B cell (primary cell): Measurements from ENCODE around the gene PCDHGA11. TPM values are rescaled to one million over a fixed set of nuclear protein-coding genes. Genes with fewer than 3 reads are reported as not detected.

Experiments
- ATAC-seq: fragments of 200-7000 bp; cut with Tn5 transposase; one replicate; pipeline ENCODE4 v1.10.0; 2021; ENCODE audit warnings: low read depth, mild to moderate bottlenecking, moderate number of reproducible peaks, moderate library complexity
- CTCF ChIA-PET: fragments of 350-600 bp; sonication (Branson Sonifier 250); formaldehyde crosslinking; loops from one replicate; lab custom pipeline; 2021; ENCODE audit warnings: antibody characterized with exemption, inconsistent platforms; lab: Charles Lee
- POLR2A ChIA-PET: fragments of 350-600 bp; sonication (Branson Sonifier 250); formaldehyde crosslinking; loops from one replicate; lab custom pipeline; 2021; ENCODE audit warnings: antibody characterized with exemption; lab: Charles Lee
- DNase-seq: peaks from one replicate; pipeline ENCODE4 v3.0.0; 2013
- H2AFZ ChIP-seq: 2 replicates; pipeline ENCODE4 v1.6.1; 2012; ENCODE audit warnings: mild to moderate bottlenecking, low read depth, low read length; ENCODE audit not compliant: insufficient read depth, poor library complexity, severe bottlenecking
- H3K27ac ChIP-seq, 2 donors: 1 replicate in 1 of 2; 2 replicates in 1 of 2; pipeline ENCODE4 v1.5.1; 2012 to 2013; ENCODE audit warnings: low read length in 2 of 2, mild to moderate bottlenecking in 2 of 2, moderate library complexity in 1 of 2
- H3K27me3 ChIP-seq, 4 experiments: fragments of 200-600 bp in 1 of 4; sonication (generic) in 1 of 4; replicated peaks in 1 of 4; 1 replicate in 2 of 4; 2 replicates in 2 of 4; pipeline versions ENCODE4 v1.6.1 to v1.7.0; 2013 to 2016; ENCODE audit warnings: low read length in 3 of 4, mild to moderate bottlenecking in 2 of 4, mixed read lengths in 1 of 4, moderate library complexity in 1 of 4; ENCODE audit not compliant: insufficient read depth in 4 of 4, control insufficient read depth in 3 of 4; ENCODE audit errors: control extremely low read depth in 1 of 4
- H3K36me3 ChIP-seq, 2 experiments: replicated peaks in 1 of 2; 1 replicate in 1 of 2; 2 replicates in 1 of 2; pipeline versions ENCODE4 v1.6.1 to v1.7.1; 2013; ENCODE audit warnings: low read length in 1 of 2; ENCODE audit not compliant: insufficient read depth in 2 of 2, control insufficient read depth in 1 of 2; ENCODE audit errors: control extremely low read depth in 1 of 2, extremely low read depth in 1 of 2
- H3K4me1 ChIP-seq, 2 donors: fragments of 200-600 bp in 1 of 2; sonication (generic) in 1 of 2; 1 replicate in 1 of 2; 2 replicates in 1 of 2; pipeline versions ENCODE4 v1.5.1 to v1.6.1; 2013 to 2017; ENCODE audit warnings: low read length in 2 of 2; ENCODE audit not compliant: control insufficient read depth in 2 of 2, insufficient read depth in 2 of 2
- H3K4me2 ChIP-seq: replicated peaks from 2 replicates; pipeline ENCODE3; 2012; ENCODE audit warnings: mild to moderate bottlenecking, low read depth, low read length; ENCODE audit not compliant: poor library complexity, severe bottlenecking
- H3K4me3 ChIP-seq, 5 experiments: fragments of 200-600 bp in 1 of 5; sonication (generic) in 1 of 5; 1 replicate in 3 of 5; 2 replicates in 2 of 5; pipeline versions ENCODE4 v1.5.1 to v1.7.0; 2011 to 2016; ENCODE audit warnings: low read length in 4 of 5, mild to moderate bottlenecking in 4 of 5, low read depth in 2 of 5, control low read depth in 1 of 5, moderate library complexity in 1 of 5; ENCODE audit not compliant: insufficient read depth in 1 of 5; ENCODE audit errors: control extremely low read depth in 1 of 5, extremely low read depth in 1 of 5
- H3K79me2 ChIP-seq: fragments of 200-600 bp; sonication (generic); one replicate; pipeline ENCODE4 v1.6.0; 2016; ENCODE audit warnings: low read length; ENCODE audit not compliant: control insufficient read depth, insufficient read depth
- H3K9ac ChIP-seq: fragments of 200-600 bp; sonication (generic); 2 replicates; pipeline ENCODE4 v1.6.1; 2017; ENCODE audit warnings: mild to moderate bottlenecking, low read length, moderate library complexity
- H3K9me3 ChIP-seq, 3 donors: one replicate each; pipeline versions ENCODE4 v1.6.1 to v1.7.1; 2013; ENCODE audit warnings: low read length in 2 of 3; ENCODE audit not compliant: control insufficient read depth in 2 of 3, insufficient read depth in 1 of 3; ENCODE audit errors: control extremely low read depth in 1 of 3
- H4K20me1 ChIP-seq: 2 replicates; pipeline ENCODE4 v1.6.0; 2012; ENCODE audit warnings: mild to moderate bottlenecking, low read length; ENCODE audit not compliant: insufficient read depth, control insufficient read depth, poor library complexity, severe bottlenecking
- H3K27ac Mint-ChIP-seq: one replicate; pipeline ENCODE4 v1.8.0; 2021; ENCODE audit warnings: mixed read lengths
- H3K27me3 Mint-ChIP-seq: one replicate; pipeline ENCODE4 v1.8.0; 2021; ENCODE audit warnings: mixed read lengths
- H3K4me1 Mint-ChIP-seq: one replicate; pipeline ENCODE4 v1.8.0; 2021; ENCODE audit warnings: mixed read lengths
- H3K4me3 Mint-ChIP-seq: one replicate; pipeline ENCODE4 v1.8.0; 2021; ENCODE audit warnings: mixed read lengths
- H3K9me3 Mint-ChIP-seq: one replicate; pipeline ENCODE4 v1.8.0; 2022; ENCODE audit warnings: mixed read lengths; ENCODE audit not compliant: insufficient read depth
- CTCF ChIP-seq: fragments of 200-600 bp; IDR thresholded peaks from one replicate; pipeline ENCODE4 v1.8.0; 2022; ENCODE audit warnings: antibody characterized with exemption, mild to moderate bottlenecking
- EZH2 ChIP-seq: IDR thresholded peaks from 2 replicates; pipeline ENCODE4 v1.6.1; 2012; ENCODE audit warnings: borderline replicate concordance, low read depth, mild to moderate bottlenecking, moderate library complexity, low read length; ENCODE audit not compliant: insufficient read depth, poor library complexity, severe bottlenecking
- WGBS: methylation state at CpG from one replicate; pipeline ENCODE4 v1.1.5; 2013; ENCODE audit warnings: missing lambda C conversion rate; ENCODE audit not compliant: insufficient coverage; 5-methylcytosine and 5-hydroxymethylcytosine counted together
- intact Hi-C: fragments of 100-400 bp; cut with micrococcal nuclease; formaldehyde crosslinking; loops from one replicate; pipeline ENCODE4 v1.10.0; 2022
- polyA plus RNA-seq: library from polyadenylated mRNA; depleted of rRNA; stranded (reverse); fragments of >200 nt; gene quantifications from 2 replicates; pipeline ENCODE4 v1.2.3, GENCODE V29; 2012
- total RNA-seq, 2 donors: library from RNA; stranded (reverse); fragments of 120-200 nt in 1 of 2; gene quantifications; 1 replicate in 1 of 2; 2 replicates in 1 of 2; pipeline versions ENCODE4 v1.2.3 to v1.2.4, GENCODE V29; 2013 to 2022

The PCDHGA11 gene
- total and polyA plus RNA-seq, 2 donors (not counting 1 experiment from before 2014, with no cell fraction given): 0.15 to 1.5 TPM

GRCh38 chr5:141409598-141410306 is 11.1 kb upstream of the PCDHGA11 start:
- no peak overlapping the region for H3K27ac Mint-ChIP-seq
- H3K27me3 Mint-ChIP-seq: peaks cover 63% of the 10 kb centered on the region
- H3K4me2 ChIP-seq: no peak overlapping the region
- H3K4me3 ChIP-seq: no peak overlapping the region
- DNase-seq: no peak
- H3K4me1 Mint-ChIP-seq: peaks cover 16% of the 10 kb centered on the region
- no peaks in the 10 kb centered on the region for H3K79me2 ChIP-seq
- H4K20me1 ChIP-seq: no peaks in the 10 kb centered on the region
- H3K9ac ChIP-seq: no peak overlapping the region
- 46% methylated on average over 64 of the region's 64 CpGs for WGBS
- intact Hi-C loops: loop anchor here (10.0 kb wide), 1 partner anchor 85 kb away; the partner anchor contains the start of gene TAF7
- H3K27me3 ChIP-seq: peaks cover 0 to 75% (median 55%) of the 10 kb centered on the region in 4 experiments
- no peaks in the 10 kb centered on the region for H3K36me3 ChIP-seq
- ChIA-PET CTCF (interaction anchor here (0.7 to 6.3 kb wide), 3 partner anchors 40 to 153 kb away, joined by 3 to 56 read pairs (median 3); partner anchors contain the start of gene PCDHGB3), POLR2A (interaction anchor here (0.7 kb wide), 1 partner anchor 469 kb away, joined by 5 read pairs; no protein-coding TSS in a partner anchor)
- H3K4me1 ChIP-seq: peaks cover 11 to 15% of the 10 kb centered on the region in 2 donors
- no peak overlapping the region for H2AFZ ChIP-seq
- H3K4me3 Mint-ChIP-seq: no peak overlapping the region
- TF ChIP-seq EZH2 (no peak), CTCF (no peak)
- H3K27ac ChIP-seq: no peak overlapping the region
- peaks cover 8% of the 10 kb centered on the region for H3K9me3 Mint-ChIP-seq
- peaks cover 0 to 59% (median 20%) of the 10 kb centered on the region in 3 donors for H3K9me3 ChIP-seq
- ATAC-seq: no peak

GRCh38 chr5:141411575-141411974 is 9.3 kb upstream of the PCDHGA11 start:
- ATAC-seq (no peak), DNase-seq (no peak)
- no peak overlapping the region for H2AFZ ChIP-seq
- no peaks in the 10 kb centered on the region for H3K79me2 ChIP-seq
- peaks cover 16% of the 10 kb centered on the region for H3K4me1 Mint-ChIP-seq
- H3K4me3 ChIP-seq: no peak overlapping the region
- 95% methylated on average over 2 of the region's 3 CpGs for WGBS
- H3K27me3 ChIP-seq: peaks cover 0 to 70% (median 56%) of the 10 kb centered on the region in 4 experiments
- H3K36me3 ChIP-seq: no peaks in the 10 kb centered on the region
- no peak overlapping the region for H3K9ac ChIP-seq
- ChIA-PET POLR2A (interaction anchor here (1.0 kb wide), 1 partner anchor 152 kb away, joined by 3 read pairs; no protein-coding TSS in a partner anchor), CTCF (interaction anchor here (1.1 to 6.3 kb wide), 5 partner anchors 19 to 152 kb away, joined by 3 to 56 read pairs (median 24); partner anchors contain the start of gene PCDHGA12)
- intact Hi-C loops: loop anchor here (10.0 kb wide), 1 partner anchor 87 kb away; the partner anchor contains the start of gene TAF7
- peaks cover 63% of the 10 kb centered on the region for H3K27me3 Mint-ChIP-seq
- no peak overlapping the region for H3K27ac ChIP-seq
- no peak overlapping the region for H3K4me2 ChIP-seq
- no peak overlapping the region for H3K4me3 Mint-ChIP-seq
- TF ChIP-seq EZH2 (no peak), CTCF (no peak)
- peaks cover 8% of the 10 kb centered on the region for H3K9me3 Mint-ChIP-seq
- peaks cover 0 to 54% (median 20%) of the 10 kb centered on the region in 3 donors for H3K9me3 ChIP-seq
- H3K4me1 ChIP-seq: peaks cover 11 to 15% of the 10 kb centered on the region in 2 donors
- no peak overlapping the region for H3K27ac Mint-ChIP-seq
- H4K20me1 ChIP-seq: no peaks in the 10 kb centered on the region
